Right atrium auricular region (tissue), 2 donors: ENCODE data around the gene CDC42SE2. TPM values are rescaled to one million over a fixed set of nuclear protein-coding genes. Genes with fewer than 3 reads are reported as not detected.
"Not testable (repeated sequence)": the region's sequence is repeated elsewhere in the genome, so short reads cannot be mapped to it uniquely, and the experiment has no call there.

ENCODE experiments used
- DNase-seq: peaks from one replicate; pipeline ENCODE4 v3.0.0-alpha.2; 2019; ENCODE audit warnings: low spot score
- H3K27ac ChIP-seq, 2 donors: fragments of 200-600 bp; sonication (generic); 1 replicate in 1 of 2; 2 replicates in 1 of 2; pipeline ENCODE4 v1.5.1; 2016 to 2019
- H3K27me3 ChIP-seq, 2 donors: fragments of 200-600 bp; sonication (generic); one replicate each; pipeline versions ENCODE4 v1.5.1 to v1.6.0; 2017 to 2019
- H3K36me3 ChIP-seq: fragments of 200-600 bp; sonication (generic); one replicate; pipeline ENCODE4 v1.5.1; 2016
- H3K4me1 ChIP-seq, 2 donors: fragments of 200-600 bp; sonication (generic); one replicate each; pipeline versions ENCODE4 v1.5.1 to v1.6.0; 2017 to 2019
- H3K4me3 ChIP-seq, 2 donors: fragments of 200-600 bp; sonication (generic); 1 replicate in 1 of 2; 2 replicates in 1 of 2; pipeline ENCODE4 v1.5.1; 2017 to 2019; ENCODE audit warnings: mild to moderate bottlenecking in 1 of 2, moderate library complexity in 1 of 2
- H3K9me3 ChIP-seq, 2 donors: fragments of 200-600 bp; sonication (generic); one replicate each; pipeline ENCODE4 v1.5.1; 2019
- total RNA-seq, 2 donors: library from RNA; depleted of rRNA; stranded (reverse); fragments of >200 nt; gene quantifications; one replicate each; pipeline ENCODE4 v1.1.0, GENCODE V29; 2016
- TF ChIP-seq, protein P1 (sequence below), 2 donors: fragments of 200-600 bp; sonication (generic); IDR thresholded peaks; one replicate each; pipeline ENCODE4 v1.5.1; 2019; ENCODE audit warnings: antibody characterized with exemption in 2 of 2

CDC42SE2 gene
- total RNA-seq, 2 donors from 2014 or later, result 13.5 to 15.0 TPM

- TF ChIP-seq, protein P1, sequence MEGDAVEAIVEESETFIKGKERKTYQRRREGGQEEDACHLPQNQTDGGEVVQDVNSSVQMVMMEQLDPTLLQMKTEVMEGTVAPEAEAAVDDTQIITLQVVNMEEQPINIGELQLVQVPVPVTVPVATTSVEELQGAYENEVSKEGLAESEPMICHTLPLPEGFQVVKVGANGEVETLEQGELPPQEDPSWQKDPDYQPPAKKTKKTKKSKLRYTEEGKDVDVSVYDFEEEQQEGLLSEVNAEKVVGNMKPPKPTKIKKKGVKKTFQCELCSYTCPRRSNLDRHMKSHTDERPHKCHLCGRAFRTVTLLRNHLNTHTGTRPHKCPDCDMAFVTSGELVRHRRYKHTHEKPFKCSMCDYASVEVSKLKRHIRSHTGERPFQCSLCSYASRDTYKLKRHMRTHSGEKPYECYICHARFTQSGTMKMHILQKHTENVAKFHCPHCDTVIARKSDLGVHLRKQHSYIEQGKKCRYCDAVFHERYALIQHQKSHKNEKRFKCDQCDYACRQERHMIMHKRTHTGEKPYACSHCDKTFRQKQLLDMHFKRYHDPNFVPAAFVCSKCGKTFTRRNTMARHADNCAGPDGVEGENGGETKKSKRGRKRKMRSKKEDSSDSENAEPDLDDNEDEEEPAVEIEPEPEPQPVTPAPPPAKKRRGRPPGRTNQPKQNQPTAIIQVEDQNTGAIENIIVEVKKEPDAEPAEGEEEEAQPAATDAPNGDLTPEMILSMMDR (IDR thresholded peaks at IDR 0.05), result no peak
Measured at GRCh38 chr5:131393498-131393968, 129.7 kb downstream of the CDC42SE2 start.

DNA sequence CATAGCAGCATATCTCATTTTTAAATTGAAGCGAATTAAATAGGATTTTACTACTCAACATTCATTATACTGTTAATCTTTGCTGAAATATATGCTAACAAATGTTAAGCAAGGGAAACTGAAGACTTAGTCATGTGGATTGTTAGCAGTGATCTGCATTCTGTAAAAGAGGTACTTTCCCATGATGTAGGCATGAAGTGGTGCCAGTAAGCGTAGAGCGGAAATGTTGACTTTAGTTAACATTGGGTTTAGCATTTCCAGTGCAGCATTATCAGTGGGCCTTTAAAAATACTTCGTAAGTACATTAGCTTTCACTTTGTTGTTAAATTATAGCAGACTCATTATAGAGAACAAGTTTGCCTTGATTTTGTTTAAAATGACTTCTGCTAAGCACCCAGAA, 130.3 kb downstream of the CDC42SE2 start:
- Histone ChIP-seq H3K27me3 (no peaks in the 10 kb centered on the region), H3K36me3 (peaks cover 12% of the 10 kb centered on the region), H3K9me3 (no peaks in the 10 kb centered on the region), H3K27ac (no peak overlapping the region), H3K4me1 (no peaks in the 10 kb centered on the region), H3K4me3 (no peak overlapping the region)
- no peak for DNase-seq
- TF ChIP-seq, protein P1 (IDR thresholded peaks at IDR 0.05), result no peak

More at GRCh38 chr5:131393498-131393968, 129.7 kb downstream of the CDC42SE2 start:
- DNase-seq, result no peak
- Histone ChIP-seq H3K4me1 (no peaks in the 10 kb centered on the region), H3K36me3 (peaks cover 11% of the 10 kb centered on the region), H3K27ac (peak overlapping the region in 1 of 2 donors; percentile 1), H3K9me3 (no peaks in the 10 kb centered on the region), H3K27me3 (no peaks in the 10 kb centered on the region), H3K4me3 (no peak overlapping the region)

GRCh38 chr5:131396015-131396414, 132.2 kb downstream of the CDC42SE2 start:
- DNase-seq, result no peak
- Histone ChIP-seq H3K36me3 (peaks cover 12% of the 10 kb centered on the region), H3K4me1 (no peaks in the 10 kb centered on the region), H3K27me3 (no peaks in the 10 kb centered on the region), H3K27ac (no peak overlapping the region), H3K9me3 (no peaks in the 10 kb centered on the region), H3K4me3 (no peak overlapping the region)
- TF ChIP-seq, protein P1 (IDR thresholded peaks at IDR 0.05), result no peak

DNA sequence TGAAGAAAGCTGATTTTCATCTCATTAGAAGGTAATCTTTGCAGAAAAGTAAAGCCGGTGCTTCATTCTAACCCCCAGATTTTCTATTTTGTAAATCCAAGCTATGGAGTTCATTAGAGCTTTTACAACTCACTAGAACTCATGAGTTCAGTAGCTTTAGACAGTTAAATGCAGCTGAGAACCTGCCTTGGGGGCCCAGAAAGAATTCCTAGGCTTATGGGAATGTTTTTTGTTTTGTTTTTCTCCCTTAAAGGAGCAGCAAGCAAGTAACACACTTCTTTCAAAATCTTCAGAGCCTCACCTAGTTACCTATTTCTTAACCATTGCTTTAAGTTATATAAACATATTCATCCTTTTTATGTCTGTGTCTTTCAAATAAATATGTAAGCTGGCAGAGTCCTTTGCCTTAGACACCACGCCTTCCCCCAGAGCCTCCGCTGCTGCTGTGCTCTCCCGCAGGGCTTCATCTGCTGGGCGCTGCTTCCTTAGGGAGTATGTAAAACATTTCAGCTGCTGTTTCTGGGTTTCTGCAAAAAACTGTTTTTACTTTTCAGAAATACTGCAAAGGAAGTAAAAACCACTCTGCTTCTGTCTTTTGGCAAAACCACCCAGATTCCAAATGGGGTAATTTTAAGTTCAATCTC, 132.9 kb downstream of the CDC42SE2 start:
- H3K36me3 ChIP-seq, result peaks cover 12% of the 10 kb centered on the region
- peaks cover 0 to 7% of the 10 kb centered on the region in 2 donors for H3K9me3 ChIP-seq
- TF ChIP-seq, protein P1 (IDR thresholded peaks at IDR 0.05), result no peak
- no peaks in the 10 kb centered on the region for H3K27me3 ChIP-seq
- H3K27ac ChIP-seq, result no peak overlapping the region
- H3K4me1 ChIP-seq, result no peaks in the 10 kb centered on the region
- H3K4me3 ChIP-seq, result no peak overlapping the region
- no peak for DNase-seq

- H3K9me3 ChIP-seq, result peaks cover 0 to 22% of the 10 kb centered on the region in 2 donors
- peaks cover 16% of the 10 kb centered on the region for H3K36me3 ChIP-seq
- not testable (repeated sequence) for DNase-seq, H3K27me3 ChIP-seq, H3K4me1 ChIP-seq, H3K4me3 ChIP-seq, H3K27ac ChIP-seq
Measured at GRCh38 chr5:131399007-131399406, 135.2 kb downstream of the CDC42SE2 start.

GRCh38 chr5:131400585-131400984, 136.7 kb downstream of the CDC42SE2 start:
- TF ChIP-seq, protein P1 (IDR thresholded peaks at IDR 0.05), result no peak
- H3K27me3 ChIP-seq, result no peaks in the 10 kb centered on the region
- no peak for DNase-seq
- no peak overlapping the region for H3K4me3 ChIP-seq
- H3K4me1 ChIP-seq, result no peaks in the 10 kb centered on the region
- H3K36me3 ChIP-seq, result peaks cover 8% of the 10 kb centered on the region
- H3K27ac ChIP-seq, result no peak overlapping the region
- H3K9me3 ChIP-seq, result peaks cover 0 to 22% of the 10 kb centered on the region in 2 donors
